D721Med (cell line): ENCODE results near the gene PANK4.

Experiments
- DNase-seq: peaks from one replicate; pipeline ENCODE4 v3.0.0; 2011; ENCODE audit warnings: low spot score; ENCODE audit not compliant: insufficient read length
- FAIRE-seq: peaks from 2 replicates; lab custom pipeline; 2011; peaks lifted over from hg19 to GRCh38; lab: Jason Lieb, UNC
- TF ChIP-seq, protein P1 (sequence below): IDR thresholded peaks from 2 replicates; pipeline ENCODE4 v1.5.1; 2012; ENCODE audit warnings: mild to moderate bottlenecking, control low read depth; ENCODE audit not compliant: insufficient read depth; ENCODE audit errors: missing control alignments

The PANK4 gene

GRCh38 chr1:2496746-2497145 lies 29.6 kb downstream of the PANK4 start:
- TF ChIP-seq, protein P1, sequence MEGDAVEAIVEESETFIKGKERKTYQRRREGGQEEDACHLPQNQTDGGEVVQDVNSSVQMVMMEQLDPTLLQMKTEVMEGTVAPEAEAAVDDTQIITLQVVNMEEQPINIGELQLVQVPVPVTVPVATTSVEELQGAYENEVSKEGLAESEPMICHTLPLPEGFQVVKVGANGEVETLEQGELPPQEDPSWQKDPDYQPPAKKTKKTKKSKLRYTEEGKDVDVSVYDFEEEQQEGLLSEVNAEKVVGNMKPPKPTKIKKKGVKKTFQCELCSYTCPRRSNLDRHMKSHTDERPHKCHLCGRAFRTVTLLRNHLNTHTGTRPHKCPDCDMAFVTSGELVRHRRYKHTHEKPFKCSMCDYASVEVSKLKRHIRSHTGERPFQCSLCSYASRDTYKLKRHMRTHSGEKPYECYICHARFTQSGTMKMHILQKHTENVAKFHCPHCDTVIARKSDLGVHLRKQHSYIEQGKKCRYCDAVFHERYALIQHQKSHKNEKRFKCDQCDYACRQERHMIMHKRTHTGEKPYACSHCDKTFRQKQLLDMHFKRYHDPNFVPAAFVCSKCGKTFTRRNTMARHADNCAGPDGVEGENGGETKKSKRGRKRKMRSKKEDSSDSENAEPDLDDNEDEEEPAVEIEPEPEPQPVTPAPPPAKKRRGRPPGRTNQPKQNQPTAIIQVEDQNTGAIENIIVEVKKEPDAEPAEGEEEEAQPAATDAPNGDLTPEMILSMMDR, result no peak
- DNase-seq (no peak), FAIRE-seq (no peak)

DNA sequence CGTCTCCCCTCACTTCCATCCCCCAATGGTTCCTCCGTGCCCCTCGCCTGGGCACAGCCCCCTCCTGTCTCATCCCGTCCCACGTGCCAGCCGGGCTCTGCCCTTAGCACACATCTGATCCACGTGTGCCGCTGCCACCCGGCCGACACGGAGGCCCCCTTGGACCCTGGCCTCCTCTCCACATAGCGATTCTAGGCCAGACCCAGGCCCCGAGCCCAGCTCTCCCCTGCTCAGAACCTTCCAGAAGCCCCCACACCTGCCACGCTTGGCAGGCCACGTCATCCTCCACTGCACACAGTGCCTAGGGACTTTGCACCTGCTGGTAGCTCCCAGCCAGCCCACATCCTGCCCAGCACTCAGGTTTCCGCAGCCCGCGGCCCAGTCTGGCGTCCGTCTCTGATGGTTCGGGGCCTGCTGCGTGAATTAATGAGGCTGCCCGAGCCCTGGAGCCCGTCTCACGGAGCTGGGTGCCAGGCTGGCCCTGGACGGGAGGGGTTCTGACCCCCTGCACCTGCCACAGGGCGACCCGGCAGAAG lies 30.2 kb downstream of the PANK4 start:
- no peak for DNase-seq
- FAIRE-seq, result no peak
- TF ChIP-seq, protein P1, result no peak

DNA sequence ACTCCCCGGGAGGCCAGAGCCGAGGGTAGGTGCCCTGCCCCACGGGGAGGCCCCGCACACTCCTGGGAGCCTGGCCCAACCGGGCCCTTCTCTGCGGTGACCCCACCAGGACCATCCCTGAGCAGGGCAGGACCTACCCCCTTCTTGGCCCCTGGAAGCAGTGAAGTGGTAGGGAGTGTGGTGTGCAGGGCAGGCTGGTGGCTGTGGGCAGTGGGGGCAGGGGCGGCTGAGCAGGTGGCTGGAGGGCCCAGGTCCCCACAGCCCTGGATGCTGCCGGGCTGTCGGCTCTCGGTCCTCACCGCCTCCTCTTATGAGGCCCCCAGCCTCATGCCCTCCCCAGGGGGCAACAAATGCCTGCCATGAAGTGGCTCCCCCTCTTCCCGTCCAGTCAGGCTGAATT lies 30.9 kb downstream of the PANK4 start:
- DNase-seq, result no peak
- FAIRE-seq, result no peak
- TF ChIP-seq, protein P1, result no peak

DNA sequence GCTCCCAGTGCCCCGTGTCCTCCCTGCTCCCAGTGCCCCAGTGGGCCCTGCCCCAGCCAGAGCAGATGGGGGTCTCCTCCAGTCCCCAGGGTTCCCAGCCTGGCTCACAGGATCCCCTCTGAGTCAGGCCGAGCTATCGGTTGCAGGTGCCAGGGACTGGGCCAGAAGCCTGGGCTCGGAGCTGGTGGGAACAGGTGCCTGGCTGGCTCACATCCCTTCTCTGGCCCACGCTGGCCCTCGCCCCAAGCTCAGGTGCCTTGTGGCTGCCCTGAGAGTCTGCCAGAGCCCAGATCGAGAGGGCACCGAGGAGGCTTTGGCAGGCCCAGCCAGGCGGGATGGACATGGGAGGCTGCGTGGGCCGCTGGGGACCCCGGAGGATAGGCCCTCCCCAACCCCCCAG lies 31.4 kb downstream of the PANK4 start:
- FAIRE-seq (no peak), DNase-seq (no peak)
- TF ChIP-seq, protein P1, result no peak

DNA sequence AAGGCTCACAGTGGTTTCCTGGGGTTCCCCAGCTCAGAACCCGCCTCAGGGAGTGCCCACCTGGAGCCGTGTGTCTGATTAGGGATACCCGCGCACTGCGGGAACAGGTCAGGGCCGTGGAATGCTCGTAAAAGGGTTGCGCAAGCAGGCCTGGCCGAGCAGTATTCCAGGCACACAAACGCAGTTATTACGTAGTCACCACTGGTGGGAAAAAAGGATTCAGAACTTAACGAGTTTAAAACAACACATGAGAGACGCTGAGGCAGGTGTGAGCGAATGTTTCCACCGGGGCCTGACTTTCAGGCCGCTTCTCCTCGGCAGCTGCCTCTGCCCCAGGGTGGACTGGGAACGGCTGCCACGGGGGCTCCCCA lies 32.1 kb downstream of the PANK4 start:
- TF ChIP-seq, protein P1, result no peak
- FAIRE-seq (no peak), DNase-seq (no peak)

DNA sequence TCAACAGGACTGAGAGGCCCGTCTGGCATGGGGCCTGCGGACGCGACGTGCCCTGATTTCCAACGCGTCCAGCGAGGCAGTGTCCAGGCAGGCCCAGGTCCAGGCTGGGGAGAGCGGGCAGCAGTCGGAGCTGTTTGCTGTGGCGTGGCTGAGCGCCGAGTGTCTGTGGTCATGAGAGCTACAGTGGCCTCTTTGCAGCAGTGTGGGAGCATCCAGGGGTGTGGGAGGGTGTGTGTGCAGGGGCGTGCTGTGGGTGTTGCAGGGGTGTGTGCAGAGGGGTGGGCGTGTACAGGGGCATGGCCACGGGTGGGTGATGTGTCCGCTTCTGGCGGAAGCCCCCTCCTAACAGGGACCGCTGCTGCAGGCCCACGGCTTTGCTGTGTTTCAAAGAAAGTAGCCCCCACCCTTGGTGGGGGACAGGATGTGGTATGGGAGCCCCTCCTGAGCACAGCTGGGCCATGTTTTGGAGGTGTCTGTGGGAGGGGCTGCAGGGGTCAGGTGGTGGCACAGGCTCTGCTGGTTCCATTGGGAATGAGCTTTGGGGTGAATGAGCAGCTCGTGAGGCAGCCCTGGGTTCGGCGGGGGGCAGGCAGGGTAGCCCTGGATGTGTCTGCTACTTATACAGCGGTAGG lies 32.6 kb downstream of the PANK4 start:
- no peak for DNase-seq

DNA sequence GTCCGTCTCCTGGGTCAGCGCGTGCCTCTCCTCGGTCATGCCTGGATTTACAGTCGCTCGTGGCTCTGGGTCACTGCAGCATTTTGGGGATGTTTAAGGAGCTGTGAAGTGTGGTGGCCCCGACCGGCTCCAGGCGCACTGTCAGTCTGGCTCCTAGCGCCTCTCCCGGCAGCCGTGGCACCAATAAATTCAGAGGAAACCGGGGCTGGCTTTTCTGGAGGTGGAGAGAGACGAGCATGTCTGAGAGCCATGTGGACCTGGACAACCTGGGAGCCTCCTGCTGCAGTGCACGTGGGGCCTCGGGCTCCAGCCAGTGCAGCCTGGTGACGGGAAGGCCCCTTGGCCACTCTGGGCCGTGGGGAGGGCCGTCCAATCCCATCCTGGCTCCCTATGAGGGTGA lies 33.2 kb downstream of the PANK4 start:
- FAIRE-seq (no peak), DNase-seq (no peak)
- TF ChIP-seq, protein P1, result no peak

More for the DNA sequence above, 32.6 kb downstream of the PANK4 start:
- TF ChIP-seq, protein P1, result no peak
- FAIRE-seq, result no peak
